BLaER1 treated with 17β-estradiol and CSF1 and Interleukin-3, amounts not matched to agents 10 nM and 100 nM (cell line): ENCODE results near the gene FAM234A.

ENCODE experiments used
- H3K27ac ChIP-seq, 11 experiments: shearing (Covaris generic); formaldehyde crosslinking; 2 replicates each; pipeline ENCODE4 v1.8.1; 2022
- H3K27me3 ChIP-seq, 11 experiments: shearing (Covaris generic); formaldehyde crosslinking; 2 replicates each; pipeline ENCODE4 v1.8.1; 2022
- H3K36me3 ChIP-seq, 11 experiments: shearing (Covaris generic); formaldehyde crosslinking; 2 replicates each; pipeline ENCODE4 v1.8.1; 2022
- H3K4me1 ChIP-seq, 10 experiments: shearing (Covaris generic); formaldehyde crosslinking; 2 replicates each; pipeline ENCODE4 v1.8.1; 2022
- H3K4me2 ChIP-seq, 11 experiments: shearing (Covaris generic); formaldehyde crosslinking; 2 replicates each; pipeline ENCODE4 v1.8.1; 2022
- H3K4me3 ChIP-seq, 10 experiments: shearing (Covaris generic); formaldehyde crosslinking; 2 replicates each; pipeline ENCODE4 v1.8.1; 2022
- H3K9ac ChIP-seq, 11 experiments: shearing (Covaris generic); formaldehyde crosslinking; 2 replicates each; pipeline ENCODE4 v1.8.1; 2022
- H3K9me3 ChIP-seq, 11 experiments: shearing (Covaris generic); formaldehyde crosslinking; replicated peaks in 1 of 11; 2 replicates each; pipeline ENCODE4 v1.8.1; 2022
- H4K20me1 ChIP-seq, 11 experiments: shearing (Covaris generic); formaldehyde crosslinking; 2 replicates each; pipeline ENCODE4 v1.8.1; 2022
- Cebpa-rat ChIP-seq, 11 experiments: shearing (Covaris generic); IDR thresholded peaks; 2 replicates each; pipeline ENCODE4 v1.8.1; 2022

Gene FAM234A

DNA sequence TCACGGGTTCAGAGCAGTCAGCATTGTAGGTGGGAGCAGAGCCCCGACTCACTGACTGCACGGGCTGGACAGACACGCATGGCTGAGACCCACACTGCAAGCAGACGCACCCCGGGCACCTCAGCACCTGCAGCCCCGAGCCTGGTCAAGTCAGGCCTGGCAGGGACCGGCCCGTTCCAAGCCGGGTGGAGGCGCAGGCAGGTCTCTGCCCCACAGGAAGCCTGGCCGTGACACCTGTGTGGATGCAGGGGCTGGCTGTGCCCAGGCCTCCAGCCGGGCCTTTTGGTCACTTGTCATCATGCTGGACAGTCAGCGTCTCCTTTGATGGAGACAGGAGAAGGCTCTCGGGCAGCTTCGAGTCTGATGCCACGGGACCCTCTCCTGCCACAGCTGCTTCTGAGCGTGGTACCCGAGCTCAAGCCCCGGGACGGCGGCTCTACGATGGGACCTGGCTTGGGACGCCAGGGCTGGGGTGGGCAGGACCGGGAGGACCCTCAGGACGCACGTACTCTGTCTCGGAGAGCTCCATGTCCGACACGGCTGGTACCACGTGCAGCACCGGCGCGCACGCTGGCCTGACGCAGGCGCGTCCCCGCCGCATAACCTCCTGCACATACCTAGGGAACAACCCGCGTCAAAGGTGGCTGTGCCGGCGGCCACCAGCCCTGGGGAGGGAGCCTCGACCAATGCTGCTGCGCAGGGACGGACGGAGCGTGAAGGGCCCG is 56.2 kb downstream of the FAM234A start:
- Histone ChIP-seq H3K27ac (no peak overlapping the region), H3K4me2 (no peak overlapping the region), H3K27me3 (no peaks in the 10 kb centered on the region), H4K20me1 (peaks cover 3 to 84% (median 43%) of the 10 kb centered on the region in 11 experiments; a peak in 19 of 22 replicates), H3K9ac (no peak overlapping the region), H3K9me3 (no peaks in the 10 kb centered on the region; a peak in 2 of 22 replicates), H3K36me3 (peaks cover 68 to 95% (median 83%) of the 10 kb centered on the region in 11 experiments), H3K4me1 (peaks cover 0 to 28% (median 19%) of the 10 kb centered on the region in 10 experiments; a peak in 13 of 20 replicates), H3K4me3 (no peak overlapping the region)
- no peak for TF ChIP-seq Cebpa-rat (IDR thresholded peaks at IDR 0.05)

DNA sequence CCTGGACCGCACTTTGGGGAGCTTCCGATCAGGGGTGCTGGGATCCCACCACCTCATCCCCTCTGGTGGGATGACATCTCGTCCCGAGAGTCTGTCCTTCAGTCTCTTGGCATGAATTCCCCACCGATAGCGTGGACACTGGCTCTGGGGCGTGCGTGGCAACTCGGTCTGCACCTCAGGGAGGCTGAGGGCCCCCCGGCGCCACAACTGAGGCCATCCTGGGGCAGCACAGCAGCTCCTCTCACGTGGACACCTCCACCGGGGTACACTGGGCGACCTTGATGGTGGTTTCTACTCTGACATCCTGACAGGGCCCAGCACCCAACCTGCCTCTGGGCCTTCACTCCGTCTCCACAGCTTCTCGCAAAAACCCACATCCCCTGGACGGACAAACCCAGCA is 56.9 kb downstream of the FAM234A start:
- peaks cover 3 to 89% (median 48%) of the 10 kb centered on the region in 11 experiments; a peak in 20 of 22 replicates for H4K20me1 ChIP-seq
- no peaks in the 10 kb centered on the region; a peak in 1 of 22 replicates for H3K9me3 ChIP-seq
- TF ChIP-seq Cebpa-rat (IDR thresholded peaks at IDR 0.05) = no peak
- H3K27me3 ChIP-seq = no peaks in the 10 kb centered on the region
- H3K4me1 ChIP-seq = peaks cover 0 to 31% (median 23%) of the 10 kb centered on the region in 10 experiments; a peak in 15 of 20 replicates
- H3K9ac ChIP-seq = no peak overlapping the region
- H3K4me3 ChIP-seq = no peak overlapping the region
- no peak overlapping the region for H3K27ac ChIP-seq
- no peak overlapping the region for H3K4me2 ChIP-seq
- peaks cover 68 to 98% (median 87%) of the 10 kb centered on the region in 11 experiments for H3K36me3 ChIP-seq

DNA sequence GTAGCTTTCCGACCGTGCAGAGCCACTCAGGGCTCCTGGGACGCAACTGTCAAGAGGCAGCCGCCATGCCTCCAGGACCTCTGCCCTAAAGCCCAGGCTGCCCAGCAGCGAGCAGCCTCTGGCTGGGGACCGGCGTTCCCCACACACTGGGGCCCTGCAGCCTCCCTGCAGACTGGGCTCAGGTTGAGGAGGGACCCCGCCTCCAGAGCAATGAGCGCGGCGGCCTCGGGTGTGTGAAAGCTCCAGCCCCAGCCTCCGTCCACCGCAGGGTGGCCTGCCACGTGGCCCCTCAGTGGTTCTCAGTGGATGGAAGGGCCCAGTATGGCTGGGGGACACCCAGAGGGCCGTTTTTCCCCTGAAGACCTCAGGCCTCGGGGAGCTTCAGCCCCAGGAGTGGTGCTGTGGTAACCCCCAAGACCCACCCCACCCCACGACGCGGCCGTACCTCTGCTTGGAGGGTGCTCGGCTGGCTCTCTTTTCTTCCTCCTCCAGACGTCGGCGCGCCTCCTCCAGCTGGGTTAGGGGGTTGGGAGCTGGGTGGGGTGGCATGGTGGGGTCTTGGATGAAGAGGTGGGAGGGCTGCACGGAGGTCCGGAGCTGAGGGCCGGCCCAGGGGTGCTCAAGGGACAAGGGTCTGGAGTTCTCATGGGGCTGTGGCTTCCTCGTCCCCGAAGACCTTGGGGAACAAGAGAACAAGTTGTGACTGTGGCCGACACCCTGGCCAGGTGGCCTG is 58.6 kb downstream of the FAM234A start:
- H3K4me3 ChIP-seq = no peak overlapping the region
- H3K27ac ChIP-seq = no peak overlapping the region
- H3K9ac ChIP-seq = no peak overlapping the region
- peaks cover 67 to 98% (median 81%) of the 10 kb centered on the region in 11 experiments for H3K36me3 ChIP-seq
- peaks cover 3 to 89% (median 56%) of the 10 kb centered on the region in 11 experiments; a peak in 20 of 22 replicates for H4K20me1 ChIP-seq
- no peaks in the 10 kb centered on the region for H3K27me3 ChIP-seq
- TF ChIP-seq Cebpa-rat (IDR thresholded peaks at IDR 0.05) = no peak
- H3K9me3 ChIP-seq = no peaks in the 10 kb centered on the region
- H3K4me2 ChIP-seq = no peak overlapping the region
- peaks cover 0 to 31% (median 25%) of the 10 kb centered on the region in 10 experiments; a peak in 16 of 20 replicates for H3K4me1 ChIP-seq

DNA sequence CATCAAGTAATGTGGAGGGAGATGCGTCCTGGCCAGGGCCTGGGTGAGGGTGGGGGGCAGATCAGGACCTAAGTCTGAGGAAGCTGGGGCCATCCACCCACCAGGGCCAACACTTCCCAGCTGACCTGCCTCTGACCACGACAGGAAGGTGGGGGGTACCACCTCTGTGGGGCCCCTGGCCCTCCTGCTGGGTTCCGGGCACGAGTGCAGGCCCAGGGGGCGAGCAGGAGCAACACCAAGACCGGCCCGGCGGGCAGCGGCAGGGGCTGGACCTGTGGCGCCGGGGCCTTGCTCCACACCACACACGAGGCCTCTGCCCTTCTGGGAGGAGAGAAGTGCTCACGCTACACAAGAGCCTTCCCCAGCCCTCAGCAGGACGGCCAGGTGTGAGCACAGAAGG is 61.7 kb downstream of the FAM234A start:
- peak overlapping the region in 8 of 11 experiments; percentile 44 to 87 (median 79); a peak in 16 of 22 replicates for H3K4me2 ChIP-seq
- H3K4me1 ChIP-seq = peaks cover 0 to 27% (median 24%) of the 10 kb centered on the region in 10 experiments; a peak in 16 of 20 replicates
- TF ChIP-seq Cebpa-rat (IDR thresholded peaks at IDR 0.05) = no peak
- H3K27ac ChIP-seq = no peak overlapping the region
- peak overlapping the region in 5 of 11 experiments; percentile 5 to 44 (median 20); a peak in 3 of 22 replicates for H3K9ac ChIP-seq
- H4K20me1 ChIP-seq = peaks cover under 1 to 79% (median 37%) of the 10 kb centered on the region in 11 experiments; a peak in 19 of 22 replicates
- H3K9me3 ChIP-seq = no peaks in the 10 kb centered on the region
- H3K36me3 ChIP-seq = peaks cover 50 to 95% (median 74%) of the 10 kb centered on the region in 11 experiments
- no peak overlapping the region for H3K4me3 ChIP-seq
- H3K27me3 ChIP-seq = no peaks in the 10 kb centered on the region

DNA sequence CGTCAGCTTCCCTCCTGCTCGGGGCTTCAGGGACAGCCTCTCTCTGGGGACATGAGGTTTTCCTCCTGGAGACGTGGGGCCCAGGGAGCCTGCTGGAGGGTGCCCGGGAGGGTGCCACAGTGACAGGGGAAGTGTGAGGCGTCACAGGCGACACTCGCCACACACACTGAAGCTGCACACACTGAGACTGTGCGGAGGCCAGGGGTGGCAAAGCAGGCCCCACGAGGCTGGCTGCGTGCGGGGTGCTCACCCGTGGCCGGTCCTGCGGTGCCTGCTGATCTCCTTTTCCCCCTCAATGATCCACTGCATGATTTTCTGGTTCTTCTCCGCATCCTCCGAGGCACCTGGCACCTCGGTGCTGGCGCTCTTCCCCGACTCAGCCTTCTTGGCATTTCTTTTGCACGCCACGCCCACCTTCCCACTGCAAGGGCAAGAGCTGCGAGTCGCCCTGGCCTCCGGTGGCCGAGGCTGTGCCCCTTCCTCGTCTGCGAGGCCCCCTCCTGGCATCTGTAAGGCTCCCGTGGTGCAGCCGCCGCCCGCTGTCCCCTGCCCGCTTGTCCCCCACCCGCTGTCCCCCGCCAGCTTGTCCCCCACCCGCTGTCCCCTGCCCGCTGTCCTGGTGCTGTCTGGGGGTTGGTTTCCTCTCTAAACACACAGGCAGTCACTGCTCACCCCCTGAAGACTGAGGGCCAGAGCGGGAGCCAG is 62.3 kb downstream of the FAM234A start:
- Histone ChIP-seq H4K20me1 (peaks cover 3 to 79% (median 39%) of the 10 kb centered on the region in 11 experiments; a peak in 19 of 22 replicates), H3K27me3 (no peaks in the 10 kb centered on the region), H3K9me3 (no peaks in the 10 kb centered on the region), H3K4me2 (peak overlapping the region in 9 of 11 experiments; percentile 33 to 87 (median 78); a peak in 17 of 22 replicates), H3K9ac (peak overlapping the region in 7 of 11 experiments; percentile 5 to 57 (median 28); a peak in 8 of 22 replicates), H3K4me3 (no peak overlapping the region), H3K4me1 (peaks cover 0 to 27% (median 24%) of the 10 kb centered on the region in 10 experiments; a peak in 16 of 20 replicates), H3K36me3 (peaks cover 46 to 95% (median 74%) of the 10 kb centered on the region in 11 experiments), H3K27ac (no peak overlapping the region)
- no peak for TF ChIP-seq Cebpa-rat (IDR thresholded peaks at IDR 0.05)

DNA sequence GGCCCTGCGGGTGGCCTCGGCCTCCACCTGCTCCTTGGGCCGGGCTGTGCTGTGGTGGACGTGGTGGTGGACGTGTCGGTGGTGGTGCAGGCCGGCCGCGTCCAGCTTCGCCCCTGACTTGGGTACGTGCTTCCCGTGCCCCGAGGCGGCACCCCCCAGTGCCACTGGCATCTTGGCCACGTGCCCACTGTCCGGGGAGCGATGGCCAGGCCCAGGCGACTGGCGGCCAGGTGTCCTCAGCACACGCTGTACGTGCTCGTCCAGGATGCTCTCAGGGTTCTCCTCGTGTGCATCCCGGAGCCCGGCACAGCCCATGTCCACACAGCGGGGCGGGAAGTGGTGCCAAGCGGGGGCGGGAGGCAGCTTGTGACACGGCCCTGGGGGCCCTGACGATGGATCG is 63.2 kb downstream of the FAM234A start:
- Histone ChIP-seq H3K4me1 (peaks cover 0 to 27% (median 24%) of the 10 kb centered on the region in 10 experiments; a peak in 16 of 20 replicates), H3K9me3 (no peaks in the 10 kb centered on the region), H4K20me1 (peaks cover 3 to 79% (median 47%) of the 10 kb centered on the region in 11 experiments; a peak in 19 of 22 replicates), H3K36me3 (peaks cover 45 to 95% (median 74%) of the 10 kb centered on the region in 11 experiments), H3K4me2 (peak overlapping the region in 9 of 11 experiments; percentile 33 to 87 (median 78); a peak in 17 of 22 replicates), H3K9ac (peak overlapping the region in 5 of 11 experiments; percentile 1 to 57 (median 24); a peak in 3 of 22 replicates), H3K4me3 (no peak overlapping the region), H3K27ac (no peak overlapping the region; a peak in 1 of 22 replicates), H3K27me3 (no peaks in the 10 kb centered on the region)
- no peak for TF ChIP-seq Cebpa-rat (IDR thresholded peaks at IDR 0.05)

DNA sequence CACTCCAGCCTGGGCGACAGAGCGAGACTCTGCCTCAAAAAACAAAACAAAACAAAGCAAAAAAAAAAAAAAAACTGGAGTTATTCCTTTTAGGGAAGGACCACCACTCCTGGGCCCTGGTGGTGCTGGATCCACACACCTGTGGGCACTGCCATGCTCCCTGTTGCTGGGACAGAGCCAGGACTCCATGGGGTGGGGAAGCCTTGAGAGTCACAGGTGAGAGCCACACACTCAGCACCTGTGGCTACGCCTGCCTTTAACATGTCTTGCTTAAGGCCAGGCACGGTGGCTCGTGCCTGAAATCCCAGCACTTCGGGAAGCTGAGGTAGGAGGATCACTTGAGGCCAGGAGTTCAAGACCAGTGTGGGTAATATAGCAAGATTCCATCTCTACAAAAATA is 66.6 kb downstream of the FAM234A start:
- Histone ChIP-seq H3K27me3 (no peaks in the 10 kb centered on the region), H3K4me2 (no peak overlapping the region), H3K27ac (no peak overlapping the region), H3K36me3 (peaks cover 60 to 96% (median 82%) of the 10 kb centered on the region in 11 experiments), H3K9ac (no peak overlapping the region), H4K20me1 (peaks cover 3 to 93% (median 51%) of the 10 kb centered on the region in 11 experiments; a peak in 19 of 22 replicates), H3K4me1 (peaks cover 0 to 24% (median 21%) of the 10 kb centered on the region in 10 experiments; a peak in 16 of 20 replicates), H3K9me3 (no peaks in the 10 kb centered on the region), H3K4me3 (no peak overlapping the region)
- no peak for TF ChIP-seq Cebpa-rat (IDR thresholded peaks at IDR 0.05)

DNA sequence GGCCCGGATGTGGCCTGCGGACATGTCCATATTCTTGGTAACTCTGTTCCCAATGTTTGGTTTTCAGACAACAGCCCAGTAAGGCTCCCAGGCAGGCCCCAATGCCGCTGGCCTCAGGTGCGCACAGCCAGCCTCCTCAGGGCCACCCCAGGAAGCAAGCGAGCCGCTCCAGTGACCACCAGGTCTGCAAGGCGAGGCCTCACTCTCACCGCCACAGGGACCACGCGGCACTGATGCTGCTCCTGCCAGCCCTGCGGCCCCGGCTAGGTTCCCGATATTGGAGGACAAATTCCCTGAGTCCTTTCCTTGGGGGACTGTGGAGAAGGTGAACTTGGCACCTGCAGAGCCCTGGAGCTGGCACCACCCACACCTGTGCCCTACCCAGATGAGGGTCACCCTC is 67.3 kb downstream of the FAM234A start:
- no peak overlapping the region for H3K4me3 ChIP-seq
- H3K9me3 ChIP-seq = no peaks in the 10 kb centered on the region
- H3K9ac ChIP-seq = no peak overlapping the region
- peaks cover 0 to 17% (median 14%) of the 10 kb centered on the region in 10 experiments; a peak in 16 of 20 replicates for H3K4me1 ChIP-seq
- no peak overlapping the region for H3K27ac ChIP-seq
- TF ChIP-seq Cebpa-rat (IDR thresholded peaks at IDR 0.05) = no peak
- no peaks in the 10 kb centered on the region for H3K27me3 ChIP-seq
- H4K20me1 ChIP-seq = peaks cover 3 to 93% (median 51%) of the 10 kb centered on the region in 11 experiments; a peak in 19 of 22 replicates
- peaks cover 67 to 96% (median 85%) of the 10 kb centered on the region in 11 experiments for H3K36me3 ChIP-seq
- H3K4me2 ChIP-seq = no peak overlapping the region
